NCI-H128 (cell line): Measurements from ENCODE around the gene M1AP.

Experiments used
- DNase-seq: peaks from one replicate; lab custom pipeline; 2025; ENCODE audit not compliant: unreplicated experiment; lab: John Stamatoyannopoulos, UW

The M1AP gene

DNA sequence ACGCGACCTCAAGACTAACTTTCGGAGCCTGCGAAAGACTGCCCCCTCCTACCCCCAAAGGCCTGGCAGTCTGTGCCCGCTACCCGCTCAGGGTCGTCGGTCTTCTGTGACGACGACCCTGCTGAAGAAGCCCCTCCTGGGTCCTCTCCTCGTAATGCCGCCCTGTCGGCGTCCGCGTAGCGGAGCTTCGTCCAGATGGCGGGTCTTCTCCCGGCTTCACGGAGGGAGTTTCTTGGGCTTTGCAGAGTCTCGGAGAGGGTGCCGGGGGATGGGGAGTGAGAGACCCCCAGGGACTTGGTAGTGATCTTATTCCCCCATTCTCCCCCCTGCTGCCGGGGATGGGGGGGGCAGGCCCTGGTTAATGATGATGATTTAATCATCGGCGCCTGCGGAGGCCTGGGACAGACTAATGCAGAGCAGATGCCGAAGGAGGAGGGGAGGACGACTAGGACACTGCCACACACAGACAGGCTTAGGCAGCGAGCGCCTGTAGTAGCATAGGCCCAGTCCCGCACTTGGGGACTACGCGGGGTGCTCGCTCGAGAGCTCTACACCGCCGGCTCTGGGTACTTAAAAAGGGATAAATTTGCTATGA is 140.1 kb downstream of the M1AP start:
- no peak for DNase-seq
